DND-41 (cell line): ENCODE data around the gene TTLL11.

Experiments
- EZH2 ChIP-seq: IDR thresholded peaks from 3 replicates; pipeline ENCODE4 v1.6.1; 2012; ENCODE audit warnings: borderline replicate concordance, low read depth, mild to moderate bottlenecking, moderate library complexity, low read length, inconsistent platforms; ENCODE audit not compliant: severe bottlenecking
- TF ChIP-seq, protein P1 (sequence below): IDR thresholded peaks from 2 replicates; pipeline ENCODE4 v1.5.1; 2012; ENCODE audit warnings: borderline replicate concordance, low read length, moderate library complexity, mild to moderate bottlenecking; ENCODE audit not compliant: poor library complexity, severe bottlenecking; ENCODE audit errors: extremely low read depth

DNA sequence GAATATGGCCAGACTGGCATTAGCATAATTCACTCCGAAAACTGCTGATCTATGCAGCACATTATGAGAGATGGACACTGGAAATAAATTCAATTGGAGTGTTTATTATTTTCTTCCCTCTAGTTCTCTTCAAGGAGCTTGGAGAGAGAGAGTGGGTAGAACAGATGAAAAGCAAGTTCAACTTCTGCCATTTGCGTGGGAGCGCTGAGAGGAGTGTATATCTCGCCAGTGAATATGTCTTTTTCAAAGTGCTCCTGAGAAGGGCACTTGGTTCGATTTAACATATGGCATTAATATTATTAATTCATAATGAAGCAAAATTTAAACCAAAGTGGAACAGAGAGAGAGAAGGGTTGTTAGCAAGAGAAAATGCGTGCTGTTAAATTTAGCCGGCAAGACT, 227.2 kb downstream of the TTLL11 start:
- no peak for TF ChIP-seq EZH2
- TF ChIP-seq, protein P1, sequence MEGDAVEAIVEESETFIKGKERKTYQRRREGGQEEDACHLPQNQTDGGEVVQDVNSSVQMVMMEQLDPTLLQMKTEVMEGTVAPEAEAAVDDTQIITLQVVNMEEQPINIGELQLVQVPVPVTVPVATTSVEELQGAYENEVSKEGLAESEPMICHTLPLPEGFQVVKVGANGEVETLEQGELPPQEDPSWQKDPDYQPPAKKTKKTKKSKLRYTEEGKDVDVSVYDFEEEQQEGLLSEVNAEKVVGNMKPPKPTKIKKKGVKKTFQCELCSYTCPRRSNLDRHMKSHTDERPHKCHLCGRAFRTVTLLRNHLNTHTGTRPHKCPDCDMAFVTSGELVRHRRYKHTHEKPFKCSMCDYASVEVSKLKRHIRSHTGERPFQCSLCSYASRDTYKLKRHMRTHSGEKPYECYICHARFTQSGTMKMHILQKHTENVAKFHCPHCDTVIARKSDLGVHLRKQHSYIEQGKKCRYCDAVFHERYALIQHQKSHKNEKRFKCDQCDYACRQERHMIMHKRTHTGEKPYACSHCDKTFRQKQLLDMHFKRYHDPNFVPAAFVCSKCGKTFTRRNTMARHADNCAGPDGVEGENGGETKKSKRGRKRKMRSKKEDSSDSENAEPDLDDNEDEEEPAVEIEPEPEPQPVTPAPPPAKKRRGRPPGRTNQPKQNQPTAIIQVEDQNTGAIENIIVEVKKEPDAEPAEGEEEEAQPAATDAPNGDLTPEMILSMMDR: no peak
